Measurements from ENCODE around the gene TMEM52B. TPM values are rescaled to one million over a fixed set of nuclear protein-coding genes. Genes with fewer than 3 reads are reported as not detected.
A peak's percentile ranks its signal among the peaks of the same experiment; 100 is the strongest.

Gene TMEM52B
- total RNA-seq, 1 experiment from 2014 or later, result not detected

DNA sequence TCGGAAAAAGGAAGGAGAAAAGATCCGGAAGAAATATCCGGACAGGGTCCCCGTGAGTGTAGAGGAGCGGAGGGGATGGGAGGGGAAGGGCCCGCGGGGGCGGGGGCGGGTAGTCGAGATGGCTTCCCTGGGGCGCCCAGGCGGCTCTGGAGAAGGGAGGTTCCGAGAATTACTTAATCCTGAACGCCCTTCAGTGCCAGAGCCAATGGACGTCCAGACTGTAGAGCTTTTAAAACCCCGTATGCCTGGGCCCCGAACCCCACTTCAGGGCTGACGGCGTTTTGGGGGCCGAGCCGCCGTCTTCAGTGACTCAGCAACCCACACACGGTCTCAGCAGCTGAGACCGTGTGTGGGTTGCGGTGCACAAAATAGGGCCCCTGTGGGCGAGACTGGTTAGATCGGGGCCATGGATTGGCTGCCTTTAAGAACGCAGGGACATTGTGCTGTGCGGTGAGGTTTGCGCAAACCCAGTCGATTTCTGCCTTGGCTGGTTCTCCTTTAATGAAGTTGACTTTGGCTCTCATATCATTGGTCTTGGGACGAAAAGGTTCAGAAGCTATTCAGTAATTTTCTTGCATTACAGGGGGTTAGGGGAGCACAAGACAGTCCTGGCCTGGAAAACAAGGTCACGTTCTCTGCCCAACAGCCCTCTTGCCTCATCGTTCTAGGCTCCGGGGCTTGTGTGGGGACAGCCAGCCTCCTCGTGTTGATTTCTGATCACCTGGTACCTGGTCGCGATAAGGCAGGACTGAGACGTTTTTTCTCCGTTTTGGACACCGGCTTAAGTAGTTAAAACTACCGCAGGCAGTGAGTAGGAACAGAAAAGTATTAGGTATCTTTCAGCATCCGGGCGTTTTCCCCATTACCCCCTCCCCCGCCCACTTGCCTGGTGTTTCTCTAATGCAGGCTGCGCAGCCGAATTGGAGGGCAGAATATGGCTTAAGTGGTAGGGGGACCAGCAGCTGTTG is 34.6 kb downstream of the TMEM52B start:
- POLR2A ChIA-PET (ENCODE audit: low non-redundant PET), result no interaction called here
- H3K4me3 ChIP-seq (ENCODE audit: low read depth, low read length, poor library complexity, severe bottlenecking), result peak overlapping the region; percentile 93
- intact Hi-C loops (cut with micrococcal nuclease; ENCODE audit: unreplicated experiment), result no loop called here
- H3K4me1 ChIP-seq (ENCODE audit: insufficient read depth, low read length, poor library complexity, severe bottlenecking), result peaks cover 7% of the 10 kb centered on the region
- peak; percentile 78 for DNase-seq (ENCODE audit: low spot score)
- peaks cover 5% of the 10 kb centered on the region for H3K36me3 ChIP-seq (ENCODE audit: insufficient read depth, low read length, poor library complexity, severe bottlenecking)
- H3K27ac ChIP-seq (ENCODE audit: low read depth, low read length, poor library complexity, severe bottlenecking), result peak overlapping the region; percentile 94
- CTCF ChIA-PET, result interaction anchor here (0.7 to 1.4 kb wide), 2 partner anchors 61 to 360 kb away, joined by 3 to 9 read pairs; no protein-coding TSS in a partner anchor
- TF ChIP-seq, protein P1, sequence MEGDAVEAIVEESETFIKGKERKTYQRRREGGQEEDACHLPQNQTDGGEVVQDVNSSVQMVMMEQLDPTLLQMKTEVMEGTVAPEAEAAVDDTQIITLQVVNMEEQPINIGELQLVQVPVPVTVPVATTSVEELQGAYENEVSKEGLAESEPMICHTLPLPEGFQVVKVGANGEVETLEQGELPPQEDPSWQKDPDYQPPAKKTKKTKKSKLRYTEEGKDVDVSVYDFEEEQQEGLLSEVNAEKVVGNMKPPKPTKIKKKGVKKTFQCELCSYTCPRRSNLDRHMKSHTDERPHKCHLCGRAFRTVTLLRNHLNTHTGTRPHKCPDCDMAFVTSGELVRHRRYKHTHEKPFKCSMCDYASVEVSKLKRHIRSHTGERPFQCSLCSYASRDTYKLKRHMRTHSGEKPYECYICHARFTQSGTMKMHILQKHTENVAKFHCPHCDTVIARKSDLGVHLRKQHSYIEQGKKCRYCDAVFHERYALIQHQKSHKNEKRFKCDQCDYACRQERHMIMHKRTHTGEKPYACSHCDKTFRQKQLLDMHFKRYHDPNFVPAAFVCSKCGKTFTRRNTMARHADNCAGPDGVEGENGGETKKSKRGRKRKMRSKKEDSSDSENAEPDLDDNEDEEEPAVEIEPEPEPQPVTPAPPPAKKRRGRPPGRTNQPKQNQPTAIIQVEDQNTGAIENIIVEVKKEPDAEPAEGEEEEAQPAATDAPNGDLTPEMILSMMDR (conservative IDR thresholded peaks at IDR 0.05; ENCODE audit: low read depth, low read length), result no peak
- TF ChIP-seq EZH2 (IDR thresholded peaks at IDR 0.05; ENCODE audit: borderline replicate concordance, low read depth, low read length, poor library complexity, severe bottlenecking), result no peak
- no peaks in the 10 kb centered on the region for H3K27me3 ChIP-seq (replicated peaks; ENCODE audit: insufficient read depth, low read depth, low read length, poor library complexity)
- no peaks in the 10 kb centered on the region for H3K9me3 ChIP-seq (ENCODE audit: low read depth, low read length, poor library complexity, severe bottlenecking)
- no TSS peak for BruUV-seq (replicated peaks)

GRCh38 chr12:10214136-10214894 is 35.5 kb downstream of the TMEM52B start:
- POLR2A ChIA-PET (ENCODE audit: low non-redundant PET), result no interaction called here
- peak; percentile 18 for DNase-seq (ENCODE audit: low spot score)
- Histone ChIP-seq H3K4me3 (ENCODE audit: low read depth, low read length, poor library complexity, severe bottlenecking) (peak overlapping the region; percentile 93), H3K4me1 (ENCODE audit: insufficient read depth, low read length, poor library complexity, severe bottlenecking) (peaks cover 7% of the 10 kb centered on the region), H3K9me3 (ENCODE audit: low read depth, low read length, poor library complexity, severe bottlenecking) (no peaks in the 10 kb centered on the region), H3K27ac (ENCODE audit: low read depth, low read length, poor library complexity, severe bottlenecking) (peak overlapping the region; percentile 94), H3K27me3 (replicated peaks; ENCODE audit: insufficient read depth, low read depth, low read length, poor library complexity) (no peaks in the 10 kb centered on the region), H3K36me3 (ENCODE audit: insufficient read depth, low read length, poor library complexity, severe bottlenecking) (peaks cover 10% of the 10 kb centered on the region)
- TF ChIP-seq, protein P1 (conservative IDR thresholded peaks at IDR 0.05; ENCODE audit: low read depth, low read length), result no peak
- no peak for TF ChIP-seq EZH2 (IDR thresholded peaks at IDR 0.05; ENCODE audit: borderline replicate concordance, low read depth, low read length, poor library complexity, severe bottlenecking)
- TSS peak; percentile 50 for BruUV-seq (replicated peaks)
- CTCF ChIA-PET, result interaction anchor here (1.4 kb wide), 1 partner anchor 62 kb away, joined by 3 read pairs; no protein-coding TSS in a partner anchor
- intact Hi-C loops (cut with micrococcal nuclease; ENCODE audit: unreplicated experiment), result no loop called here

DNA sequence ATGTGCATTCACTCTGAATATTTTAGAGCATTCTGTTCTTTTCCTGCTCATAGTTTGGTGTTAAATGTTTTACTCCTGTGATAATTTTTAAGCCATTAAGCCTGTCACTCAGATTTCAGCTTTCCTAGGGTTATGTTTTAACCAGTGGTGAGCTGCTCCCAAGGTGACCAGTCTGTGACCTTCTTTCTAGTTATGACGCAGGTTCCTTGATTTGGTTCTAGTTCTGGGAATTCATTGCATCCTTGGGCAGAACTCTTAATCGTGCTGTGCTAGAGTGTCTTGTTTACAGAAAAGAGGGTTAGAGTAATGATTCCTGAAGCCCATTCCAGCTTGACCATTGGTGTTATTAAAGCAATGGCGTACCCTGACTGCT is 36.0 kb downstream of the TMEM52B start:
- DNase-seq (ENCODE audit: low spot score), result no peak
- peaks cover 16% of the 10 kb centered on the region for H3K36me3 ChIP-seq (ENCODE audit: insufficient read depth, low read length, poor library complexity, severe bottlenecking)

More for the DNA sequence above, 36.0 kb downstream of the TMEM52B start:
- TF ChIP-seq, protein P1 (conservative IDR thresholded peaks at IDR 0.05; ENCODE audit: low read depth, low read length), result no peak
- TF ChIP-seq EZH2 (IDR thresholded peaks at IDR 0.05; ENCODE audit: borderline replicate concordance, low read depth, low read length, poor library complexity, severe bottlenecking), result no peak
- CTCF ChIA-PET, result interaction anchor here (1.4 kb wide), 1 partner anchor 63 kb away, joined by 3 read pairs; no protein-coding TSS in a partner anchor
- BruUV-seq (replicated peaks), result no TSS peak
- intact Hi-C loops (cut with micrococcal nuclease; ENCODE audit: unreplicated experiment), result no loop called here
- POLR2A ChIA-PET (ENCODE audit: low non-redundant PET), result no interaction called here
- Histone ChIP-seq H3K27me3 (replicated peaks; ENCODE audit: insufficient read depth, low read depth, low read length, poor library complexity) (no peaks in the 10 kb centered on the region), H3K4me1 (ENCODE audit: insufficient read depth, low read length, poor library complexity, severe bottlenecking) (peaks cover 7% of the 10 kb centered on the region), H3K4me3 (ENCODE audit: low read depth, low read length, poor library complexity, severe bottlenecking) (peak overlapping the region; percentile 93), H3K9me3 (ENCODE audit: low read depth, low read length, poor library complexity, severe bottlenecking) (no peaks in the 10 kb centered on the region), H3K27ac (ENCODE audit: low read depth, low read length, poor library complexity, severe bottlenecking) (peak overlapping the region; percentile 94)

Data from A673 (cell line).